ENCODE data around the gene HIRA. TPM values are rescaled to one million over a fixed set of nuclear protein-coding genes. Genes with fewer than 3 reads are reported as not detected.

Gene HIRA
- total and polyA plus RNA-seq, 2 of the 8 experiments (the other 6 are each of a cell fraction or from before 2014, with no cell fraction given) = 34.9 to 67.2 TPM

DNA sequence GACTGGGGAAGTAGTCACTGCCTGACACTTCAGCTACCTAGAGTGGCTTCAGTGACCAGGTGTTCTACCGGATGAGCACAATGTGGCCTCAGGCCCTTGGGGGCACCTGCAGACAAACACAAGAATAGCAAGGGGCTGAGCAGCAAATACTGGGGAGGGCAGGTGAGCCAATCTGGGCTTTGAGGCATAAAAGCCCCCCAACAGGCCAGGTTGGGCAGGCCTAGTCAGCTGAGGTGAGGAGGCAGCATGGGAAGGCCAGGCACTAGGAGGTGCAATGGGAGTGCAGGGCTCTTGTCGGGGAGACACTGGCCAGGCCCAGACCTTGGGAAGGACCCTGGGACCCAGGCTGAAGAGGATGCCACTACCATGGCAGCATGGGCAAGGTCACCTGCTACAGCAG is 38.5 kb upstream of the HIRA start:
- WGBS, 2 experiments (ENCODE audit: extremely low coverage in 1 of 2, insufficient coverage in 1 of 2, insufficient read length in 1 of 2, insufficient replicate concordance in 2 of 2, low coverage in 1 of 2, low lambda C conversion rate in 2 of 2, missing lambda C conversion rate in 1 of 2) = 100% methylated on average over 2 of the region's 2 CpGs; no CpG with 5 or more reads in 1 of the 2 experiments
- Histone ChIP-seq H2BK15ac (ENCODE audit: low read length) (no peak overlapping the region), H3K27ac (ENCODE audit: low read depth, low read length) (no peak overlapping the region), H3K23me2 (ENCODE audit: low read depth, low read length) (no peaks in the 10 kb centered on the region), H3K56ac (replicated peaks; ENCODE audit: insufficient read length, low read depth, low read length) (no peak overlapping the region), H3K18ac (ENCODE audit: extremely low read depth, low read length) (no peak overlapping the region), H3K4me3 (ENCODE audit: extremely low read depth in 1 of 4, insufficient read depth in 2 of 4, low read depth in 3 of 4, low read length in 4 of 4) (no peak overlapping the region), H3K9me3 (ENCODE audit: insufficient read depth in 2 of 2, low read depth in 1 of 2, low read length in 1 of 2) (no peaks in the 10 kb centered on the region), H3K79me1 (ENCODE audit: low read depth, low read length) (peaks cover 2% of the 10 kb centered on the region; the same call in 1 of the 2 replicates), H2BK12ac (ENCODE audit: low read depth, low read length) (no peak overlapping the region), H2BK120ac (replicated peaks; ENCODE audit: low read depth, low read length) (no peak overlapping the region), H3K14ac (ENCODE audit: insufficient read length) (no peak overlapping the region), H3K23ac (ENCODE audit: insufficient read length) (no peak overlapping the region), H2AFZ (ENCODE audit: low read length) (no peak overlapping the region), H4K5ac (ENCODE audit: insufficient read length, low read depth, low read length) (no peak overlapping the region), H4K91ac (replicated peaks; ENCODE audit: insufficient read length, low read length) (no peak overlapping the region), H4K20me1 (replicated peaks in 1 of 2; ENCODE audit: control insufficient read depth in 1 of 2, insufficient read depth in 2 of 2, low read length in 2 of 2) (peaks cover 4 to 25% of the 10 kb centered on the region in 2 experiments), H3K4me1 (replicated peaks in 1 of 4; ENCODE audit: control insufficient read depth in 3 of 4, insufficient read depth in 4 of 4, low read length in 3 of 4) (no peaks in the 10 kb centered on the region), H3K36me3 (ENCODE audit: control insufficient read depth in 2 of 4, insufficient read depth in 4 of 4, low read length in 3 of 4) (peaks cover 30 to 60% (median 52%) of the 10 kb centered on the region in 4 experiments), H3K9ac (replicated peaks in 1 of 4; ENCODE audit: extremely low read depth in 1 of 4, low read depth in 3 of 4, low read length in 3 of 4) (no peak overlapping the region), H2BK20ac (ENCODE audit: low read length) (no peak overlapping the region), H4K8ac (ENCODE audit: extremely low read depth, insufficient read depth, low read length) (no peak overlapping the region), H3K79me2 (ENCODE audit: control insufficient read depth in 1 of 2, insufficient read depth in 2 of 2, low read length in 2 of 2) (0 out of 4 replicates have a peak, but pooled peaks cover 0 to 2% of the 10 kb centered on the region in 2 experiments), H2BK5ac (ENCODE audit: low read depth, low read length) (no peak overlapping the region), H2AK5ac (ENCODE audit: low read depth, low read length) (no peak overlapping the region), H3K4me2 (ENCODE audit: insufficient read depth in 1 of 2, low read depth in 2 of 2, low read length in 2 of 2) (no peak overlapping the region), H3K4ac (replicated peaks; ENCODE audit: insufficient read length, low read depth, low read length) (no peak overlapping the region), H3K27me3 (replicated peaks in 1 of 4; ENCODE audit: control insufficient read depth in 3 of 4, extremely low read depth in 1 of 4, insufficient read depth in 3 of 4, low read length in 3 of 4) (no peaks in the 10 kb centered on the region)
- ChIA-PET CTCF (ENCODE audit: partially characterized antibody) (interaction anchor here (1.0 kb wide), 2 partner anchors 37 to 73 kb away, joined by 3 read pairs; no protein-coding TSS in a partner anchor), POLR2A (ENCODE audit: partially characterized antibody) (interaction anchor here (0.9 to 1.5 kb wide), 2 partner anchors 8 to 19 kb away, joined by 3 read pairs; no protein-coding TSS in a partner anchor)
- TF ChIP-seq CBX8 (IDR thresholded peaks at IDR 0.05; ENCODE audit: borderline replicate concordance, low read depth, low read length) (no peak), SIX5 (IDR thresholded peaks at IDR 0.05; ENCODE audit: low read depth, low read length) (no peak), SIN3A (conservative IDR thresholded peaks at IDR 0.05 in 1 of 2, IDR thresholded peaks at IDR 0.05 in 1 of 2; ENCODE audit: low read depth in 1 of 2, low read length in 2 of 2) (no peak), EGR1 (IDR thresholded peaks at IDR 0.05; ENCODE audit: borderline replicate concordance, low read depth, low read length) (no peak), BCL11A (IDR thresholded peaks at IDR 0.05; ENCODE audit: low read depth in 2 of 2, low read length in 2 of 2) (no peak)
- TF ChIP-seq, protein P1, sequence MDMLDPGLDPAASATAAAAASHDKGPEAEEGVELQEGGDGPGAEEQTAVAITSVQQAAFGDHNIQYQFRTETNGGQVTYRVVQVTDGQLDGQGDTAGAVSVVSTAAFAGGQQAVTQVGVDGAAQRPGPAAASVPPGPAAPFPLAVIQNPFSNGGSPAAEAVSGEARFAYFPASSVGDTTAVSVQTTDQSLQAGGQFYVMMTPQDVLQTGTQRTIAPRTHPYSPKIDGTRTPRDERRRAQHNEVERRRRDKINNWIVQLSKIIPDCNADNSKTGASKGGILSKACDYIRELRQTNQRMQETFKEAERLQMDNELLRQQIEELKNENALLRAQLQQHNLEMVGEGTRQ (IDR thresholded peaks at IDR 0.05; ENCODE audit: low read length) = no peak
- DNase-seq (ENCODE audit: low read depth in 1 of 2, low spot score in 2 of 2) (no peak), FAIRE-seq (no peak)
